Right hindlimb (tissue), 1 donor: Measurements from ENCODE around the gene ANKRD18B.
"Not testable (repeated sequence)": the region's sequence is repeated elsewhere in the genome, so short reads cannot be mapped to it uniquely, and the experiment has no call there.

Experiments
- DNase-seq: peaks from one replicate; pipeline ENCODE4 v3.0.0-alpha.2; 2018

The ANKRD18B gene

GRCh38 chr9:33523397-33524305 lies at the start of gene ANKRD18B:
Gene ANKRD18B (plus strand): TSS chr9:33524251. CDS start chr9:33524490, 239 bp downstream.
- peak; percentile 63 for DNase-seq

- no peak for DNase-seq
Measured at GRCh38 chr9:33475357-33475756, 48.7 kb upstream of the ANKRD18B start.

- no peak for DNase-seq
Measured at GRCh38 chr9:33476503-33476902, 47.5 kb upstream of the ANKRD18B start.

- no peak for DNase-seq
Measured at GRCh38 chr9:33480106-33480505, 43.9 kb upstream of the ANKRD18B start.

GRCh38 chr9:33480976-33481375 lies 43.1 kb upstream of the ANKRD18B start:
- no peak for DNase-seq

GRCh38 chr9:33485312-33485711 lies 38.7 kb upstream of the ANKRD18B start:
- DNase-seq: not testable (repeated sequence)

GRCh38 chr9:33489066-33489465 lies 35.0 kb upstream of the ANKRD18B start:
- no peak for DNase-seq

- DNase-seq: not testable (repeated sequence)
Measured at GRCh38 chr9:33493819-33494218, 30.2 kb upstream of the ANKRD18B start.

GRCh38 chr9:33498387-33498786 lies 25.7 kb upstream of the ANKRD18B start:
- no peak for DNase-seq

GRCh38 chr9:33506626-33507370 lies 17.3 kb upstream of the ANKRD18B start:
- no peak for DNase-seq

- peak; percentile 87 for DNase-seq
Measured at GRCh38 chr9:33510262-33511183, 13.5 kb upstream of the ANKRD18B start.

- DNase-seq: not testable (repeated sequence)
Measured at GRCh38 chr9:33511184-33511517, 12.9 kb upstream of the ANKRD18B start.

GRCh38 chr9:33512535-33512934 lies 11.5 kb upstream of the ANKRD18B start:
- DNase-seq: not testable (repeated sequence)

GRCh38 chr9:33515342-33515995 lies 8.6 kb upstream of the ANKRD18B start:
- DNase-seq: not testable (repeated sequence)

GRCh38 chr9:33516397-33516796 lies 7.7 kb upstream of the ANKRD18B start:
- DNase-seq: not testable (repeated sequence)

GRCh38 chr9:33517373-33517772 lies 6.7 kb upstream of the ANKRD18B start:
- DNase-seq: no peak

- not testable (repeated sequence) for DNase-seq
Measured at GRCh38 chr9:33517934-33518577, 6.0 kb upstream of the ANKRD18B start.

GRCh38 chr9:33521861-33522260 lies 2.2 kb upstream of the ANKRD18B start:
- not testable (repeated sequence) for DNase-seq

- DNase-seq: peak; percentile 22
Measured at GRCh38 chr9:33524306-33524947, 376 bp downstream of the ANKRD18B start.

- not testable (repeated sequence) for DNase-seq
Measured at GRCh38 chr9:33528069-33528468, 4.0 kb downstream of the ANKRD18B start.

- DNase-seq: not testable (repeated sequence)
Measured at GRCh38 chr9:33533958-33534357, 9.9 kb downstream of the ANKRD18B start.
